Ishikawa (cell line): ENCODE results near the gene P4HA1.

ENCODE experiments used
- CEBPB ChIP-seq: IDR thresholded peaks from 2 replicates; pipeline ENCODE4 v1.6.1; 2012
- CREB1 ChIP-seq: IDR thresholded peaks from 2 replicates; pipeline ENCODE4 v1.6.1; 2012; ENCODE audit warnings: low read depth
- EGR1 ChIP-seq: IDR thresholded peaks from 2 replicates; pipeline ENCODE4 v1.6.1; 2012
- EP300 ChIP-seq: IDR thresholded peaks from 2 replicates; pipeline ENCODE4 v1.6.1; 2012; ENCODE audit warnings: borderline replicate concordance
- FOXM1 ChIP-seq: IDR thresholded peaks from 2 replicates; pipeline ENCODE4 v1.6.1; 2012; ENCODE audit warnings: low read depth, borderline replicate concordance
- RAD21 ChIP-seq: IDR thresholded peaks from 2 replicates; pipeline ENCODE4 v1.6.1; 2012; ENCODE audit warnings: low read depth
- TAF1 ChIP-seq: IDR thresholded peaks from 2 replicates; pipeline ENCODE4 v1.6.1; 2012; ENCODE audit warnings: low read depth, mild to moderate bottlenecking
- TCF12 ChIP-seq: IDR thresholded peaks from 2 replicates; pipeline ENCODE4 v1.6.1; 2012; ENCODE audit warnings: low read depth
- TEAD4 ChIP-seq: IDR thresholded peaks from 2 replicates; pipeline ENCODE4 v1.6.1; 2012
- YY1 ChIP-seq: IDR thresholded peaks from 2 replicates; pipeline ENCODE4 v1.6.1; 2012; ENCODE audit warnings: low read depth
- ZBTB7A ChIP-seq: IDR thresholded peaks from 2 replicates; pipeline ENCODE4 v1.6.1; 2012; ENCODE audit warnings: low read depth
- TF ChIP-seq, protein P1 (sequence below): IDR thresholded peaks from 2 replicates; pipeline ENCODE4 v1.6.1; 2012
- TF ChIP-seq, protein P2 (sequence below): IDR thresholded peaks from 2 replicates; pipeline ENCODE4 v1.6.1; 2012; ENCODE audit warnings: low read depth, mild to moderate bottlenecking
- TF ChIP-seq, protein P3 (sequence below): IDR thresholded peaks from 2 replicates; pipeline ENCODE4 v1.6.1; 2012

The P4HA1 gene

DNA sequence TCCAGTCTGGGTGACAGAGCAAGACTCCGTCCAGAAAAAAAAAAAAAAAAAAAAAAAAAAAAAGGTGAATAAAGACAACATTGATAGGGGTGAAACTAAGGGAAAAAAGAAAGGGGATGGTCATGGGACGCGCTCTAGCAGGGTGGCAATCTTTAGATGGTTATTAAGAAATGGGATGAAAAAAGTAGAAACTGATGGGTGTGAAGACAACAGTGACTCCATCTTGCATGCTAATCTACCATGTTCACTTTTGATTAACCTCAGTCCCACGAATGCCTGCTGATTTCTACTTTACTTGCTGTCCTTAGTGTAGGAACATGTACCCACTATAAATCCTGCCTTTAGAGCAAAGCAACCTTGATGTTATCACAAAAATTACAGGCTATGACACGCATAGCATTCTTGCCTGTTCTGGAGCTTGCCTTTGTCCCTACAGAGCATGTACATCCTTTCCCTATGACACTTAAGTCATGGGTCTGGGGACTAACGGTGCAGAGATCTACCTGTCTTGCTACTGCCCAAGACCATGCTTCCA is 38.5 kb downstream of the P4HA1 start:
- TF ChIP-seq EP300: no peak
- TF ChIP-seq RAD21: no peak
- TF ChIP-seq, protein P1, sequence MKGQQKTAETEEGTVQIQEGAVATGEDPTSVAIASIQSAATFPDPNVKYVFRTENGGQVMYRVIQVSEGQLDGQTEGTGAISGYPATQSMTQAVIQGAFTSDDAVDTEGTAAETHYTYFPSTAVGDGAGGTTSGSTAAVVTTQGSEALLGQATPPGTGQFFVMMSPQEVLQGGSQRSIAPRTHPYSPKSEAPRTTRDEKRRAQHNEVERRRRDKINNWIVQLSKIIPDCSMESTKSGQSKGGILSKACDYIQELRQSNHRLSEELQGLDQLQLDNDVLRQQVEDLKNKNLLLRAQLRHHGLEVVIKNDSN: no peak
- no peak for TF ChIP-seq ZBTB7A
- TF ChIP-seq, protein P2, sequence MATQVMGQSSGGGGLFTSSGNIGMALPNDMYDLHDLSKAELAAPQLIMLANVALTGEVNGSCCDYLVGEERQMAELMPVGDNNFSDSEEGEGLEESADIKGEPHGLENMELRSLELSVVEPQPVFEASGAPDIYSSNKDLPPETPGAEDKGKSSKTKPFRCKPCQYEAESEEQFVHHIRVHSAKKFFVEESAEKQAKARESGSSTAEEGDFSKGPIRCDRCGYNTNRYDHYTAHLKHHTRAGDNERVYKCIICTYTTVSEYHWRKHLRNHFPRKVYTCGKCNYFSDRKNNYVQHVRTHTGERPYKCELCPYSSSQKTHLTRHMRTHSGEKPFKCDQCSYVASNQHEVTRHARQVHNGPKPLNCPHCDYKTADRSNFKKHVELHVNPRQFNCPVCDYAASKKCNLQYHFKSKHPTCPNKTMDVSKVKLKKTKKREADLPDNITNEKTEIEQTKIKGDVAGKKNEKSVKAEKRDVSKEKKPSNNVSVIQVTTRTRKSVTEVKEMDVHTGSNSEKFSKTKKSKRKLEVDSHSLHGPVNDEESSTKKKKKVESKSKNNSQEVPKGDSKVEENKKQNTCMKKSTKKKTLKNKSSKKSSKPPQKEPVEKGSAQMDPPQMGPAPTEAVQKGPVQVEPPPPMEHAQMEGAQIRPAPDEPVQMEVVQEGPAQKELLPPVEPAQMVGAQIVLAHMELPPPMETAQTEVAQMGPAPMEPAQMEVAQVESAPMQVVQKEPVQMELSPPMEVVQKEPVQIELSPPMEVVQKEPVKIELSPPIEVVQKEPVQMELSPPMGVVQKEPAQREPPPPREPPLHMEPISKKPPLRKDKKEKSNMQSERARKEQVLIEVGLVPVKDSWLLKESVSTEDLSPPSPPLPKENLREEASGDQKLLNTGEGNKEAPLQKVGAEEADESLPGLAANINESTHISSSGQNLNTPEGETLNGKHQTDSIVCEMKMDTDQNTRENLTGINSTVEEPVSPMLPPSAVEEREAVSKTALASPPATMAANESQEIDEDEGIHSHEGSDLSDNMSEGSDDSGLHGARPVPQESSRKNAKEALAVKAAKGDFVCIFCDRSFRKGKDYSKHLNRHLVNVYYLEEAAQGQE: no peak
- TF ChIP-seq YY1: no peak
- TF ChIP-seq, protein P3, sequence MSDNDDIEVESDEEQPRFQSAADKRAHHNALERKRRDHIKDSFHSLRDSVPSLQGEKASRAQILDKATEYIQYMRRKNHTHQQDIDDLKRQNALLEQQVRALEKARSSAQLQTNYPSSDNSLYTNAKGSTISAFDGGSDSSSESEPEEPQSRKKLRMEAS: no peak
- TF ChIP-seq TCF12: no peak
- TF ChIP-seq CEBPB: no peak
- no peak for TF ChIP-seq TAF1

DNA sequence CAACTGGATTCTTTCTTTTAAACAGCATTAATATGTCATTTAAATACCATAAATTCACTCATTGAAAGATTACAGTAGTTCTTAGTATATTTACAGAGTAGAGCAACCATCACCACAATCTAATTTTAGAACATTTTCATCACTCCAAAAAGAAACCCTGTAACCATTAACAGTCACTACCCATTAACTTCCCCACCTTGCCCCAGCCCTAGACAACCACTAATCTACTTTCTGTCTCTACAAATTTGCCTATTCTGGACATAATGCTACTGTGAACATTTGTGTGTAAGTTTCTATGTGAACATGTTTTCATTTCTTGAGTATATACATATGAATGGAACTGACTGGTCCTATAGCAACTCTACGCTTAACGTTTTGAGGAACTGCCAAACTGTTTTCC is 42.4 kb downstream of the P4HA1 start:
- TF ChIP-seq EP300 (no peak), TCF12 (no peak), FOXM1 (no peak), CEBPB (no peak), YY1 (no peak), EGR1 (no peak), RAD21 (no peak), CREB1 (no peak), TAF1 (no peak)
- TF ChIP-seq, protein P1: no peak
- TF ChIP-seq, protein P2: no peak

DNA sequence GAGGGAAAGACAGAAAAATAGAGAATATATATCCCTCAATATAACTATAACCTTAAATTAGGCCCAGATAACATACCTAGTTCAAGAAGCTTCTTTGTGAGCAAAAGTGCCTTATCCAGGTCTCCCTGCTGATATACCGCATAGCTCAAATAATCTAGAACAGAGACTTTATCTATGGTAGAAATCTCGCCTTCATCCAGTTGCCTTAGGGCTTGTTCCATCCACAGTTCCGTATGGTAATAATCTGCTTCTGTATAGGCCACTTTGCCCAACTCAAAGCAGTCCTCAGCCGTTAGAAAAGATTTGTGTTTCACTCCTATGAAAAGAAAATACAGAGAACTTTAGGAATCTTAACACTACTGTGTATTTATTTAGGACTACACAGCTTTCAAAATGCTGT is 43.4 kb downstream of the P4HA1 start:
- TF ChIP-seq EGR1: no peak
- TF ChIP-seq CREB1: no peak
- TF ChIP-seq TEAD4: no peak
- no peak for TF ChIP-seq CEBPB
- TF ChIP-seq RAD21: no peak
- TF ChIP-seq YY1: no peak
- TF ChIP-seq EP300: no peak
- TF ChIP-seq, protein P2: no peak
- TF ChIP-seq TCF12: no peak
- TF ChIP-seq, protein P3: no peak

DNA sequence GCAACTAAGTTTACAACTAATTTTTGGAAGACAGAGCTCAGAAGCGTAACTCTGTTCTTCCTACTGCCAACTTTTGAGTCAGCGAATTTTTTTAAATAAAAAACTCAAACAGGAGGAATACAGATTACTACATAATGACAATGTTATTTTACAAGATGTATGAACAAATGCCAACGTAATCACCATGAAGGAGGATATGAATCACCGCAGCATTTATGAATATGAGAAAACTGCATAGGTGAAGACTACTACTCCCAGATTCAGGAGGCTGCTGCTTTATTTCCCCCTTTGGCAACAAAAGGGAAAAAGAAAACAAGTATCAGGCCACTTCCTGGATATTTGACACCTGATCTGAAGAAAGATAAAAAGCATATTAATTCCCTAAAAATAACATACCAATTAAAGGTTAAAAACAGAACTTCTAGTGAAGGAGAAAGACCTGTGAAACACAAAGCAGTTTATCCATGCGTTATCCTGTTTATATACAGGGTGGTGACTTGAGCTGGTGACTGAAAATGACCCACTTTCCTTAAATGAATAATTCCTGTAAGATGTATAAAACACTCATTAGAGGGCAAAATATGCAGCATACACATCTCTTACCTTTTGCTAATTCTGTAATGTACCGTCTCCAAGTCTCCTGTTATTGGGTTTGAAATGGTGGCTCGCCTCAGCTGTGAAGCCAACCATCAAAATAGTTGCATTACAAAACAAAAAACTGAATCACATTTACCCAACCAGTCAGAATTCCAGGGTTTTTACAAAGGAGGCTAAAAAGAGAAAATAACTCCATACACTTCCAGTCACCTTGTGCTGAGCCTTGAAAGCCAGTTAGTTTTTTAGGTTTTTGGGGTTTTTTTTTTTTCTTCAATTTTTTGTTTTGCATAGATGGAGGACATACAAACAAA is 52.0 kb downstream of the P4HA1 start:
- TF ChIP-seq EGR1: no peak
- TF ChIP-seq, protein P1: no peak
- TF ChIP-seq TAF1: no peak
- TF ChIP-seq, protein P3: no peak
- no peak for TF ChIP-seq CREB1
- no peak for TF ChIP-seq TEAD4
- TF ChIP-seq TCF12: no peak
- no peak for TF ChIP-seq RAD21
- no peak for TF ChIP-seq YY1
